Trophoblast cell (in vitro differentiated cells and primary cell): ENCODE measurements around the gene HNRNPU.
A peak's percentile ranks its signal among the peaks of the same experiment; 100 is the strongest.

Source experiments
- DNase-seq, 2 donors: peaks; one replicate each; pipeline ENCODE4 v3.0.0-alpha.2; 2016
- H2AFZ ChIP-seq: 2 replicates; pipeline ENCODE4 v1.6.1; 2013; ENCODE audit warnings: low read length, moderate library complexity, mild to moderate bottlenecking; ENCODE audit not compliant: insufficient read depth, poor library complexity
- H2AK5ac ChIP-seq: 2 replicates; pipeline ENCODE4 v1.6.1; 2013; ENCODE audit warnings: mild to moderate bottlenecking, low read length
- H2BK120ac ChIP-seq: 2 replicates; pipeline ENCODE4 v1.6.1; 2013; ENCODE audit warnings: low read length, mild to moderate bottlenecking, moderate library complexity; ENCODE audit not compliant: insufficient read depth, poor library complexity
- H2BK12ac ChIP-seq: 2 replicates; pipeline ENCODE4 v1.6.1; 2013; ENCODE audit warnings: mild to moderate bottlenecking, low read length, moderate library complexity
- H2BK5ac ChIP-seq: 2 replicates; pipeline ENCODE4 v1.6.1; 2013; ENCODE audit warnings: low read length, low read depth, moderate library complexity, mild to moderate bottlenecking; ENCODE audit not compliant: poor library complexity
- H3K14ac ChIP-seq: 2 replicates; pipeline ENCODE4 v1.6.1; 2013; ENCODE audit warnings: mild to moderate bottlenecking, low read length
- H3K18ac ChIP-seq: 2 replicates; pipeline ENCODE4 v1.6.1; 2013; ENCODE audit warnings: mild to moderate bottlenecking, low read length
- H3K23ac ChIP-seq: 2 replicates; pipeline ENCODE4 v1.6.1; 2013; ENCODE audit warnings: low read length
- H3K27ac ChIP-seq: 2 replicates; pipeline ENCODE4 v1.5.1; 2013; ENCODE audit warnings: low read depth, mild to moderate bottlenecking, inconsistent platforms, low read length, moderate library complexity
- H3K27me3 ChIP-seq: 2 replicates; pipeline ENCODE4 v1.6.1; 2013; ENCODE audit warnings: inconsistent platforms, mild to moderate bottlenecking, low read length, moderate library complexity; ENCODE audit not compliant: insufficient read depth
- H3K36me3 ChIP-seq, 2 experiments: 1 replicate in 1 of 2; 2 replicates in 1 of 2; pipeline ENCODE4 v1.6.1; 2013; ENCODE audit warnings: low read length in 2 of 2, mild to moderate bottlenecking in 2 of 2, moderate library complexity in 1 of 2; ENCODE audit not compliant: insufficient read depth in 2 of 2, control insufficient read depth in 1 of 2
- H3K4ac ChIP-seq: 2 replicates; pipeline ENCODE4 v1.6.1; 2013; ENCODE audit warnings: low read depth, mild to moderate bottlenecking, low read length, moderate library complexity
- H3K4me1 ChIP-seq, 2 experiments: 1 replicate in 1 of 2; 2 replicates in 1 of 2; pipeline ENCODE4 v1.6.1; 2013; ENCODE audit warnings: low read length in 2 of 2, mild to moderate bottlenecking in 2 of 2, moderate library complexity in 1 of 2; ENCODE audit not compliant: insufficient read depth in 2 of 2, control insufficient read depth in 1 of 2
- H3K4me2 ChIP-seq: 2 replicates; pipeline ENCODE4 v1.6.1; 2013; ENCODE audit warnings: inconsistent platforms, mild to moderate bottlenecking, low read length, moderate library complexity
- H3K4me3 ChIP-seq: 2 replicates; pipeline ENCODE4 v1.5.1; 2013; ENCODE audit warnings: mild to moderate bottlenecking, low read depth, low read length, inconsistent platforms
- H3K79me1 ChIP-seq: one replicate; pipeline ENCODE4 v1.6.1; 2013; ENCODE audit warnings: low read length
- H3K79me2 ChIP-seq: 2 replicates; pipeline ENCODE4 v1.6.1; 2013; ENCODE audit warnings: low read length, mild to moderate bottlenecking; ENCODE audit not compliant: control insufficient read depth, insufficient read depth, poor library complexity
- H3K9ac ChIP-seq: 2 replicates; pipeline ENCODE4 v1.6.1; 2013; ENCODE audit warnings: mild to moderate bottlenecking, low read length
- H3K9me3 ChIP-seq: 2 replicates; pipeline ENCODE4 v1.6.1; 2013; ENCODE audit warnings: low read depth, mild to moderate bottlenecking, control low read depth, inconsistent platforms, low read length; ENCODE audit not compliant: insufficient read depth
- H4K12ac ChIP-seq: 2 replicates; pipeline ENCODE4 v1.6.1; 2013; ENCODE audit warnings: low read depth, mild to moderate bottlenecking, low read length, moderate library complexity
- H4K8ac ChIP-seq: 2 replicates; pipeline ENCODE4 v1.6.1; 2013; ENCODE audit warnings: low read depth, mild to moderate bottlenecking, low read length, moderate library complexity
- H4K91ac ChIP-seq: one replicate; pipeline ENCODE4 v1.6.1; 2013; ENCODE audit warnings: low read depth, mild to moderate bottlenecking, low read length, moderate library complexity
- WGBS: extraction: QIAGEN DNeasy Blood & Tissue Kit; methylation state at CpG from one replicate; pipeline ENCODE4 v1.1.7; 2013; ENCODE audit warnings: missing lambda C conversion rate; ENCODE audit not compliant: insufficient read length, insufficient coverage; ENCODE audit errors: extremely low coverage; 5-methylcytosine and 5-hydroxymethylcytosine counted together

Gene HNRNPU

DNA sequence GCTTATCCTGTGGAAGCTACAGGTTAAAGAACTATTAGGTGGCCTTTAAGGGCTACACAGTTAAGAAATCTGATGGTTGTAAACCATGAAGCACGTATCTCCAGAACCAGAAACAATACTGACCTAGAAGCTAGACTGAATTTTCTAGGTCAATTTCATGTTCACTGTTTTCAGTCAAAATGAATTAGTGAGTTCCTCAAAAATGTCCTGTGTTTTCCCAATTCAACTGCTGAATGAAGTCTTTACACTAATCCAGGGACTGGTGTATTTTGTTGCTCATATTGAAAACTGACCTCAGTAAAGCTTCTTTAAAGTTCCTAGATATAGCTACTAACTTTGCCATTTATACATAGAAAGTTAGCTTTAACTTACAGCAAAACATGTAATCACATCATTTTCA, 6.0 kb downstream of the HNRNPU start:
- H2BK5ac ChIP-seq = no peak overlapping the region
- no peak overlapping the region for H2BK12ac ChIP-seq
- H3K79me1 ChIP-seq = peaks cover 6% of the 10 kb centered on the region
- no peak overlapping the region for H3K4ac ChIP-seq
- no peaks in the 10 kb centered on the region for H3K27me3 ChIP-seq
- H3K9ac ChIP-seq = no peak overlapping the region
- no peak overlapping the region for H2AK5ac ChIP-seq
- no peaks in the 10 kb centered on the region for H3K9me3 ChIP-seq
- H3K4me2 ChIP-seq = no peak overlapping the region
- no peak overlapping the region for H3K18ac ChIP-seq
- H3K4me3 ChIP-seq = no peak overlapping the region
- no peak overlapping the region for H3K14ac ChIP-seq
- no peaks in the 10 kb centered on the region for H3K4me1 ChIP-seq
- no peak overlapping the region for H4K8ac ChIP-seq
- H2BK120ac ChIP-seq = no peak overlapping the region
- H2AFZ ChIP-seq = no peak overlapping the region
- no peak overlapping the region for H4K91ac ChIP-seq
- DNase-seq = no peak
- H3K23ac ChIP-seq = no peak overlapping the region
- no peak overlapping the region for H3K27ac ChIP-seq
- H3K36me3 ChIP-seq = peaks cover 14 to 37% of the 10 kb centered on the region in 2 experiments
- no CpG with 5 or more reads among the region's 1 CpG for WGBS
- peaks cover 18% of the 10 kb centered on the region for H3K79me2 ChIP-seq
- no peak overlapping the region for H4K12ac ChIP-seq

DNA sequence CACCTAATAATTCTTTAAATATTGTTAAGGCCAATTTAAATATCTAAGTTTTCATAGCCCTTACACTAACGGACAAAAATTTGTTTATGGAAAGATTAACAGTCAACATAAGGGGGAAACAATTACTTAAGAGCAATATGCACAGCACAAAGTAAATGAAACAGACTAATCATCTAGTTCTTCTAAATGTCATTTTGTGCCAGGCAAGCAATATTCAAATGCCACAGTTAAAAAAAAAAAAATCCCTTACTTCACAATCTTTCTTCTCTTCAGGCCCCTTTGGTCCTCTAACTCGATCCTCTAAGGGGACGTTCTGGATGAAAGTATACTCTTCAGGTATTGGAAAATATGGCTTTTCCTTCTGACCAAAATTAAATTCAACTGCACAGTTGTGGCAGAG, 6.6 kb downstream of the HNRNPU start:
- H4K8ac ChIP-seq = no peak overlapping the region
- DNase-seq = no peak
- no peak overlapping the region for H3K14ac ChIP-seq
- H4K12ac ChIP-seq = no peak overlapping the region
- no peak overlapping the region for H3K9ac ChIP-seq
- H3K79me2 ChIP-seq = peaks cover 13% of the 10 kb centered on the region
- no CpG with 5 or more reads among the region's 3 CpGs for WGBS
- H2BK5ac ChIP-seq = no peak overlapping the region
- no peak overlapping the region for H3K23ac ChIP-seq
- H2BK12ac ChIP-seq = no peak overlapping the region
- H3K79me1 ChIP-seq = peaks cover 2% of the 10 kb centered on the region
- no peak overlapping the region for H2AFZ ChIP-seq
- peak overlapping the region; percentile 83 for H3K4ac ChIP-seq
- H3K4me2 ChIP-seq = no peak overlapping the region
- no peaks in the 10 kb centered on the region for H3K27me3 ChIP-seq
- H3K18ac ChIP-seq = no peak overlapping the region
- peaks cover 14 to 37% of the 10 kb centered on the region in 2 experiments for H3K36me3 ChIP-seq
- no peaks in the 10 kb centered on the region for H3K4me1 ChIP-seq
- no peak overlapping the region for H3K27ac ChIP-seq
- H3K4me3 ChIP-seq = no peak overlapping the region
- no peak overlapping the region for H4K91ac ChIP-seq
- no peak overlapping the region for H2BK120ac ChIP-seq
- no peaks in the 10 kb centered on the region for H3K9me3 ChIP-seq
- H2AK5ac ChIP-seq = no peak overlapping the region

DNA sequence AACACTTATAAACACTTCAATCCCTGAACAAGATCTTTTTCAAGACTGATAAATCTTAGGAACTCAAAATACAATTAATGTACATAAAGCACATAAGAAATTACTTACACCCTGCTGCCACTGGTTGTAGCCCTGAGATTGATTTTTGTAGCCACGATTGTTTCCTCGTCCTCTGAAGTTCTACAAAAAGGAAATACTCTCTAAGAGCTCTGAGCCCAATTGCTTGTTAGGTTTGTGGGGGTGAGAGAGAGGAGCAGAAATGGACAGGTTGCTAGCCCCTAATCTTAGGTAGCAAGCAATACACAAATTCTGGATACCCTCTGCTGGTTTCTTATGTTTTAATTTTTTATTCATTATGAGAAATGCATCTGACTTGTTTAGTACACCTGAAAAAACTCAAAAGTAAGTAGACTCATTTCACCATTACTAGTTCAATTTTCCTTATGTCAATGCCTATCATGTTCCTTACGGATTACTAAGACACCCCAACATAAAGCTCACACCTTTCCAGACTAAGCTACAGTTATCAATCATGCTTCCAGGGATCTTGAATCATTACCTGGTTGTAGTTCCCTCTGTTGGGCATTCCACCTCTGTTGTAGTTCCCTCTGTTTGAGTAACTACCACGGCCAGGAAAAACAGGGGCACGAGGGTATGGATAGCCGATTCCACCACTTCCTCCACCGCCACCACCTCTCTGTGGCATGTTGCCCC, 9.3 kb downstream of the HNRNPU start:
- no peaks in the 10 kb centered on the region for H3K79me1 ChIP-seq
- no peak overlapping the region for H2AFZ ChIP-seq
- H3K27ac ChIP-seq = no peak overlapping the region
- no peak overlapping the region for H3K4me2 ChIP-seq
- H3K79me2 ChIP-seq = peaks cover 2% of the 10 kb centered on the region
- no peak overlapping the region for H3K23ac ChIP-seq
- no CpG with 5 or more reads among the region's 7 CpGs for WGBS
- no peak overlapping the region for H3K18ac ChIP-seq
- no peak overlapping the region for H4K91ac ChIP-seq
- H3K9ac ChIP-seq = no peak overlapping the region
- no peaks in the 10 kb centered on the region for H3K9me3 ChIP-seq
- no peak overlapping the region for H2BK12ac ChIP-seq
- no peak overlapping the region for H3K4ac ChIP-seq
- H2BK5ac ChIP-seq = no peak overlapping the region
- H4K12ac ChIP-seq = no peak overlapping the region
- no peaks in the 10 kb centered on the region for H3K4me1 ChIP-seq
- no peak overlapping the region for H4K8ac ChIP-seq
- H3K36me3 ChIP-seq = peaks cover 13 to 34% of the 10 kb centered on the region in 2 experiments
- H2AK5ac ChIP-seq = no peak overlapping the region
- H3K4me3 ChIP-seq = no peak overlapping the region
- no peak overlapping the region for H3K14ac ChIP-seq
- no peaks in the 10 kb centered on the region for H3K27me3 ChIP-seq
- no peak overlapping the region for H2BK120ac ChIP-seq
- DNase-seq = no peak

DNA sequence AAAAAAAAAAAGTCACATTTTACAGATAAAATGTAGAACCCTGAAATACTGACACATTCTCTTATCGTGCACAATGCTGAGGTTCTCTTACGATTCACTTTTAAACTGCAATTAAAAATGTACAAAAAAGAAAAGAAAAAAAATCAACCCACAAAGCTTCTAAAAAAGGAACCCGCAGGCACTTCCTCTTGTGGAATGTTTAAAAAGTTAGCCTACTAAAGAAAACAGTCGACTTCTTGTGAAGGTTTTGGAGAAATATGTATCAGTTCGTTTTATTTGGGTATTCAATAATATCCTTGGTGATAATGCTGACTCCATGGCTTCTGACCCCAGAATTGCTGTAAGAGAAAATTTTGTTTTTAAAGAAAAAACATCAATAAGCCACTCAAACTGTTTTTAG, 10.2 kb downstream of the HNRNPU start:
- Histone ChIP-seq H3K79me2 (no peaks in the 10 kb centered on the region), H3K36me3 (peaks cover 9 to 30% of the 10 kb centered on the region in 2 experiments), H3K4me1 (no peaks in the 10 kb centered on the region), H4K91ac (no peak overlapping the region), H3K4me3 (no peak overlapping the region), H3K9me3 (no peaks in the 10 kb centered on the region), H2BK120ac (no peak overlapping the region), H2BK5ac (no peak overlapping the region), H3K4me2 (no peak overlapping the region), H2AK5ac (no peak overlapping the region), H2AFZ (no peak overlapping the region), H3K79me1 (no peaks in the 10 kb centered on the region), H3K23ac (no peak overlapping the region), H3K14ac (no peak overlapping the region), H3K18ac (no peak overlapping the region), H3K4ac (no peak overlapping the region), H2BK12ac (no peak overlapping the region), H3K9ac (no peak overlapping the region), H3K27me3 (no peaks in the 10 kb centered on the region), H4K12ac (no peak overlapping the region), H3K27ac (no peak overlapping the region), H4K8ac (no peak overlapping the region)
- DNase-seq = no peak
- WGBS = no CpG with 5 or more reads among the region's 5 CpGs
